ENCODE measurements around the gene ARHGAP9.

DNA sequence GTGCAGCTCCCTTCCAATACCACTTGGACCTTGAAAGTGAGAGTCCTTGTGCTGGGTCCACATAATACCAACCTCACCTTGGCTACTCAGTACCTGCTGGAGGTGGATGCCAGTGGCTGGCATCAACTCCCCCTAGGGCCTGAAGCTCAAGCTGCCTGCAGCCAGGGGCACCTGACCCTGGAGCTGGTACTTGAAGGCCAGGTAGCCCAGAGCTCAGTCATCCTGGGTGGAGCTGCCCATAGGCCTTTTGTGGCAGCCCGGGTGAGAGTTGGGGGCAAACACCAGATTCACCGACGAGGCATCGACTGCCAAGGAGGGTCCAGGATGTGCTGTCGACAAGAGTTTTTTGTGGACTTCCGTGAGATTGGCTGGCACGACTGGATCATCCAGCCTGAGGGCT is 30.3 kb downstream of the ARHGAP9 start:
- TF ChIP-seq, protein P1, sequence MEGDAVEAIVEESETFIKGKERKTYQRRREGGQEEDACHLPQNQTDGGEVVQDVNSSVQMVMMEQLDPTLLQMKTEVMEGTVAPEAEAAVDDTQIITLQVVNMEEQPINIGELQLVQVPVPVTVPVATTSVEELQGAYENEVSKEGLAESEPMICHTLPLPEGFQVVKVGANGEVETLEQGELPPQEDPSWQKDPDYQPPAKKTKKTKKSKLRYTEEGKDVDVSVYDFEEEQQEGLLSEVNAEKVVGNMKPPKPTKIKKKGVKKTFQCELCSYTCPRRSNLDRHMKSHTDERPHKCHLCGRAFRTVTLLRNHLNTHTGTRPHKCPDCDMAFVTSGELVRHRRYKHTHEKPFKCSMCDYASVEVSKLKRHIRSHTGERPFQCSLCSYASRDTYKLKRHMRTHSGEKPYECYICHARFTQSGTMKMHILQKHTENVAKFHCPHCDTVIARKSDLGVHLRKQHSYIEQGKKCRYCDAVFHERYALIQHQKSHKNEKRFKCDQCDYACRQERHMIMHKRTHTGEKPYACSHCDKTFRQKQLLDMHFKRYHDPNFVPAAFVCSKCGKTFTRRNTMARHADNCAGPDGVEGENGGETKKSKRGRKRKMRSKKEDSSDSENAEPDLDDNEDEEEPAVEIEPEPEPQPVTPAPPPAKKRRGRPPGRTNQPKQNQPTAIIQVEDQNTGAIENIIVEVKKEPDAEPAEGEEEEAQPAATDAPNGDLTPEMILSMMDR (conservative IDR thresholded peaks at IDR 0.05; ENCODE audit: low read depth, low read length): no peak
- no peak for TF ChIP-seq EZH2 (IDR thresholded peaks at IDR 0.05; ENCODE audit: borderline replicate concordance, low read depth, low read length, poor library complexity, severe bottlenecking)

All from A673 (cell line).